MCF 10A (cell line): ENCODE data around the gene HHLA2. TPM values are rescaled to one million over a fixed set of nuclear protein-coding genes. Genes with fewer than 3 reads are reported as not detected.

Experiments
- BruUV-seq: library from RNA; stranded (reverse); fragments of 400-500 nt; replicated peaks from 2 replicates; lab custom pipeline; 2021; lab: Mats Ljungman, UMichigan
- CTCF ChIA-PET: fragments of 300-600 bp; sonication (Branson Sonifier 250); formaldehyde crosslinking; extraction: SDS; loops from one replicate; lab custom pipeline; 2021; ENCODE audit warnings: antibody characterized with exemption, inconsistent platforms; lab: Yijun Ruan, JAX
- POLR2A ChIA-PET: fragments of 300-600, 350-650 bp; sonication (Branson Sonifier 250); formaldehyde crosslinking; extraction: SDS; loops from one replicate; lab custom pipeline; 2020; ENCODE audit warnings: antibody characterized with exemption, inconsistent platforms; lab: Yijun Ruan, JAX
- DNase-seq: peaks from one replicate; pipeline ENCODE4 v3.0.0-alpha.2; 2018; ENCODE audit not compliant: unreplicated experiment
- H3K27ac Mint-ChIP-seq: one replicate; pipeline ENCODE4 v1.8.0; 2022; ENCODE audit warnings: mild to moderate bottlenecking, low read depth, mixed read lengths; ENCODE audit not compliant: unreplicated experiment
- H3K27me3 Mint-ChIP-seq: one replicate; pipeline ENCODE4 v1.8.0; 2022; ENCODE audit warnings: mixed read lengths; ENCODE audit not compliant: insufficient read depth, unreplicated experiment
- H3K36me3 Mint-ChIP-seq: one replicate; pipeline ENCODE4 v1.8.0; 2022; ENCODE audit warnings: mild to moderate bottlenecking, moderate library complexity, mixed read lengths; ENCODE audit not compliant: insufficient read depth, unreplicated experiment
- H3K4me1 Mint-ChIP-seq: one replicate; pipeline ENCODE4 v1.8.0; 2022; ENCODE audit warnings: mixed read lengths; ENCODE audit not compliant: insufficient read depth, unreplicated experiment
- H3K4me3 Mint-ChIP-seq: one replicate; pipeline ENCODE4 v1.8.0; 2022; ENCODE audit warnings: mild to moderate bottlenecking, moderate library complexity, mixed read lengths; ENCODE audit not compliant: unreplicated experiment
- H3K9me3 Mint-ChIP-seq: one replicate; pipeline ENCODE4 v1.8.0; 2022; ENCODE audit warnings: mixed read lengths; ENCODE audit not compliant: unreplicated experiment
- intact Hi-C: fragments of 100-400 bp; cut with micrococcal nuclease; formaldehyde crosslinking; loops from 2 replicates; pipeline ENCODE4 v1.14.1; 2022
- total RNA-seq: library from RNA; stranded (reverse); gene quantifications from 2 replicates; pipeline ENCODE4 v1.2.3, GENCODE V29; 2022
- TF ChIP-seq, protein P1 (sequence below): fragments of 200-600 bp; IDR thresholded peaks from one replicate; pipeline ENCODE4 v1.8.0; 2022; ENCODE audit warnings: antibody characterized with exemption, mild to moderate bottlenecking; ENCODE audit not compliant: unreplicated experiment

Gene HHLA2
- total RNA-seq, 1 experiment from 2014 or later = not detected

DNA sequence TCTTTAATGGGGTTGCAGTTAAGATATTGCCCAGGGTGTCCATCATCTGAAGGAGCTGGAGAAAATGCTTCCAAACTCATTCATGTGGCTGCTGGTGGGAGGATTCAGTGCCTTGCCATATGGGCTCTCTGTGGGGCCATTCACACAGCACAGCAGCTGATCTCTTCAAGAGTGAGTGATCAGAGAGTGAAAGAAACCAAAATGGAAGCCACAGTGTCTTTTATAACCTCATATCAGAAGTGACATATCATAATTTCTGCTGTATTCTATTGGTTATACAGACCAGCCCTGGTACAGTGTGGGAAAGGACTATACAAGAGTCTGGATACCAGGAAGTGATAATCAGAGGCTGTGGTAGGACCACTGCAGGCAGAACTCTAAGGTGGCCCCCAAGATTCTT is 33.6 kb downstream of the HHLA2 start:
- CTCF ChIA-PET = no interaction called here
- BruUV-seq = no TSS peak
- H3K4me1 Mint-ChIP-seq = no peaks in the 10 kb centered on the region
- no peak for DNase-seq
- H3K27me3 Mint-ChIP-seq = no peaks in the 10 kb centered on the region
- intact Hi-C loops = no loop called here
- H3K9me3 Mint-ChIP-seq = no peaks in the 10 kb centered on the region
- no peaks in the 10 kb centered on the region for H3K36me3 Mint-ChIP-seq
- no peak overlapping the region for H3K27ac Mint-ChIP-seq
- TF ChIP-seq, protein P1, sequence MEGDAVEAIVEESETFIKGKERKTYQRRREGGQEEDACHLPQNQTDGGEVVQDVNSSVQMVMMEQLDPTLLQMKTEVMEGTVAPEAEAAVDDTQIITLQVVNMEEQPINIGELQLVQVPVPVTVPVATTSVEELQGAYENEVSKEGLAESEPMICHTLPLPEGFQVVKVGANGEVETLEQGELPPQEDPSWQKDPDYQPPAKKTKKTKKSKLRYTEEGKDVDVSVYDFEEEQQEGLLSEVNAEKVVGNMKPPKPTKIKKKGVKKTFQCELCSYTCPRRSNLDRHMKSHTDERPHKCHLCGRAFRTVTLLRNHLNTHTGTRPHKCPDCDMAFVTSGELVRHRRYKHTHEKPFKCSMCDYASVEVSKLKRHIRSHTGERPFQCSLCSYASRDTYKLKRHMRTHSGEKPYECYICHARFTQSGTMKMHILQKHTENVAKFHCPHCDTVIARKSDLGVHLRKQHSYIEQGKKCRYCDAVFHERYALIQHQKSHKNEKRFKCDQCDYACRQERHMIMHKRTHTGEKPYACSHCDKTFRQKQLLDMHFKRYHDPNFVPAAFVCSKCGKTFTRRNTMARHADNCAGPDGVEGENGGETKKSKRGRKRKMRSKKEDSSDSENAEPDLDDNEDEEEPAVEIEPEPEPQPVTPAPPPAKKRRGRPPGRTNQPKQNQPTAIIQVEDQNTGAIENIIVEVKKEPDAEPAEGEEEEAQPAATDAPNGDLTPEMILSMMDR = no peak
- POLR2A ChIA-PET = no interaction called here
- H3K4me3 Mint-ChIP-seq = no peak overlapping the region

DNA sequence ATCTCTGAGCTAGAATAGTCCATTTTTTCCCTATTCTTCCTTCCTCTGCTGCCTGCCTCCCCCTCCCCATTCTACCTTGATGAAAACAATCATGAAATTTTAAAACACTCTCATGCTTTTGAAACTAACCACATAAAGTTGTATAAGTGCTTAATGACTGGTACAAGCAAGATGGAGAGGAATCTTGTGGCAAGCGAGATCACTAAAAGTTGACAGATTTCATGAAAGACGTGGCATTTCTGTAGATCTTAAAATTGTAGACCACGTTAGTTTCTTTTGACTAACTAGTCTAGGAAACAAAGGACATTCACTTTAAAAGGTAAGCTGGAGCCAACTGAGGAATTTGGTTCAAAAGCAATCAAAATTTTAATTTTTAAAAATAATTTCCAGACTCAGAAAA is 35.4 kb downstream of the HHLA2 start:
- Mint-ChIP-seq H3K36me3 (no peaks in the 10 kb centered on the region), H3K9me3 (no peaks in the 10 kb centered on the region), H3K4me1 (no peaks in the 10 kb centered on the region), H3K4me3 (no peak overlapping the region), H3K27ac (no peak overlapping the region), H3K27me3 (no peaks in the 10 kb centered on the region)
- BruUV-seq = no TSS peak
- intact Hi-C loops = no loop called here
- TF ChIP-seq, protein P1 = no peak
- ChIA-PET CTCF (interaction anchor here (0.6 to 0.8 kb wide), 3 partner anchors 38 to 580 kb away, joined by 3 to 5 read pairs (median 3); no protein-coding TSS in a partner anchor), POLR2A (no interaction called here)
- DNase-seq = no peak

DNA sequence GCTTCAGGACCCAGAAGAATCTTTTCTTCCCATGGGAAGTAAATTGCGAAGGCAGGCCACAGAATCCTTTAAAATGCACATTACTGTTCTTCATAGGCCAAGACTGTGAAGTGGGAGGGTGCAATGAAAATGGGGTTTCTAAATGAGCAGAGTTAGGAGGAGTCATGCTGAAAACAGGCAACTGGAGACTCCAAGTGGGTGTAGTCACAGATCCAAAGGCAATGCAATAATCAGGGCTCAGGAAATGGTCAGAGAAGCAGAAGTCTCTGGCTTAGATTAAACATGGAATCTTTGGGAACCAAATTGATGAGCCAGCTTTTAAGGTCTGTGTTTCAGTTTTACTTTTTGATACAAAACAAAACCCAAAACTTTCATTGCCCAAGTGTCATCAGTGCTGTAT is 37.6 kb downstream of the HHLA2 start:
- ChIA-PET CTCF (interaction anchor here (0.5 to 0.6 kb wide), 2 partner anchors 66 to 77 kb away, joined by 3 read pairs; no protein-coding TSS in a partner anchor), POLR2A (no interaction called here)

DNA sequence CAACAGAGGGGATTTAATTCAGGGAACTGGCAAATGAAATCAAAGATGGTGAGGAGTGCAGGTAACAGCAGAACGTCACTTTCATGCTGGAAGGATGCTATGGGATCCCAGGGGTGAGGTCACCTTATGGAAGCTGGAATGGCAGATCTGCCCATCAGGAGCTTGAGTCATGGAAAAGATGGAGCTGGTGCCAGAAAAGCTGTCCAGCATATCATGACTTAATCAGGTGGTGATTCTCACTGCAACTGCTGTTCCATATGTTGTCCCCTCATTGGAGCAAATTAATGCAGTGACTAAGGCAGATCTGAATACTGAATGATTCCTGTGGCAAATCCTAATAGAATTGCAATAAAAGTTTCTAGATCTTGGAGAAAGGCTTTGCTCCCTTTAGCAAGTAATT is 38.4 kb downstream of the HHLA2 start:
- no TSS peak for BruUV-seq
- H3K4me1 Mint-ChIP-seq = no peaks in the 10 kb centered on the region
- TF ChIP-seq, protein P1 = no peak
- CTCF ChIA-PET = no interaction called here
- no peak overlapping the region for H3K27ac Mint-ChIP-seq
- H3K36me3 Mint-ChIP-seq = no peaks in the 10 kb centered on the region
- intact Hi-C loops = no loop called here
- POLR2A ChIA-PET = interaction anchor here (0.9 kb wide), 1 partner anchor 305 kb away, joined by 3 read pairs; no protein-coding TSS in a partner anchor
- no peaks in the 10 kb centered on the region for H3K9me3 Mint-ChIP-seq
- no peaks in the 10 kb centered on the region for H3K27me3 Mint-ChIP-seq
- H3K4me3 Mint-ChIP-seq = no peak overlapping the region
- no peak for DNase-seq

More for the DNA sequence above, 37.6 kb downstream of the HHLA2 start:
- Mint-ChIP-seq H3K9me3 (no peaks in the 10 kb centered on the region), H3K27me3 (no peaks in the 10 kb centered on the region), H3K4me1 (no peaks in the 10 kb centered on the region), H3K4me3 (no peak overlapping the region), H3K27ac (no peak overlapping the region), H3K36me3 (no peaks in the 10 kb centered on the region)
- intact Hi-C loops = no loop called here
- no TSS peak for BruUV-seq
- no peak for DNase-seq
- TF ChIP-seq, protein P1 = no peak
